HUES64 (cell line): ENCODE data around the gene BLACAT1.
"Not testable (repeated sequence)": the region's sequence is repeated elsewhere in the genome, so short reads cannot be mapped to it uniquely, and the experiment has no call there.

ENCODE experiments used
- H3K27ac ChIP-seq: 2 replicates; pipeline ENCODE4 v1.7.0; 2013; ENCODE audit warnings: low read depth, low read length, inconsistent platforms
- H3K27me3 ChIP-seq: 2 replicates; pipeline ENCODE4 v1.6.1; 2013; ENCODE audit warnings: mild to moderate bottlenecking, low read length; ENCODE audit not compliant: insufficient read depth
- H3K36me3 ChIP-seq: 2 replicates; pipeline ENCODE4 v1.6.1; 2013; ENCODE audit warnings: mild to moderate bottlenecking, low read length; ENCODE audit not compliant: insufficient read depth
- H3K4me1 ChIP-seq: 2 replicates; pipeline ENCODE4 v1.6.1; 2013; ENCODE audit warnings: mild to moderate bottlenecking, low read length, moderate library complexity; ENCODE audit not compliant: insufficient read depth
- H3K4me3 ChIP-seq: 2 replicates; pipeline ENCODE4 v1.5.1; 2013; ENCODE audit warnings: mild to moderate bottlenecking, low read length, moderate library complexity
- H3K9ac ChIP-seq: 2 replicates; pipeline ENCODE4 v1.6.1; 2013; ENCODE audit warnings: mild to moderate bottlenecking, low read depth, low read length
- H3K9me3 ChIP-seq: 2 replicates; pipeline ENCODE4 v1.6.1; 2013; ENCODE audit warnings: low read depth, low read length; ENCODE audit not compliant: insufficient read depth
- WGBS: fragments of 150-250, 120-280 bp; methylation state at CpG from one replicate; pipeline ENCODE4 v1.1.7; 2013; ENCODE audit warnings: missing lambda C conversion rate; 5-methylcytosine and 5-hydroxymethylcytosine counted together

Gene BLACAT1

DNA sequence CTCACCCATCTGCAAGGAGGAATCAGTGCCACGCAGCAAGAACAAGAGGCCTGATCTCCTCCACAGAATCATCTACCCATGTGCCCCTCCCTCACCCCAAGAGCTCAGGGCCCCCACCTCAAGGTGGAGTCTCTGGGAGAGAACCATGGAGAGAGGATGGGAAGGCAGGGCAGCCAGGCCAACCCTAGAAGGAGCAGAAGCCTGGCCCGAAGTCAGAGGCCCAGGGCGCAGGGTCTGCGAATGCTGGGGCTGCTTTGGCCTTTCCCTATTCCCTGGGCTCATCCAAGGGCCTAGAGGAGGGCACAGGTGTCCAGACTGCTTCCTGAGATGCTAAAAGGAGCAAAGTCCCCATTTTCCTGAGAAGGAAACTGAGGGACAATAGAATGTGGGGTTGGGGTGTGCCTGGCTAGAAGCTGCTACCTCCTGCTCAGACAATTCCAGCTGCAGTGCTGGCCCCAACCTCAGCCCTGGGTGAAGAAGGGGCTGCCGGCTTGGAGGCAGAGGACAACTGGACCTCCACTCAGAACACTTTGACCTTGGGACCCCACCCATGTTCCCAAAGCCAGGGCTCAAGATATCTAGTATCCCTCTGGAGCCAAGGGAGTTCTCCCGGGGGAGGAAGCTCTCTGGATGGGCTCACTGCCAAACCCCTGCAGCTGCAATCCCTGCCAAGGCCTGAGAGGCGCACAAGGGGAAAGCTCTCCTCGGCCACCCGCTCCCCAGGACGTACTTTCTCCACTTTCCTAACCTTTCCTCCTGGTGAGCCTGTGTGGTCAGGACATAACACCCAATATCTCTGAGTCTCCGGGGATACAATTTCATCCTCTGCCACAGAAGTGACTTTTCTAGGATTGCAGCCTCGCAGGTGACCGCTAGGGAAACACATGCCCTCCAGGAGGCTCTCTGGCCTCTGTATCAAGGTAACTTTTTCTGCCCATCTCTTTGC lies 17.4 kb downstream of the BLACAT1 start:
- Histone ChIP-seq H3K9ac (no peak overlapping the region), H3K36me3 (no peaks in the 10 kb centered on the region), H3K4me3 (no peak overlapping the region), H3K27me3 (0 out of 2 replicates have a peak, but pooled peaks cover 3% of the 10 kb centered on the region), H3K4me1 (peaks cover 43% of the 10 kb centered on the region), H3K9me3 (no peaks in the 10 kb centered on the region), H3K27ac (no peak overlapping the region)
- WGBS, result 69% methylated on average over 13 of the region's 13 CpGs

DNA sequence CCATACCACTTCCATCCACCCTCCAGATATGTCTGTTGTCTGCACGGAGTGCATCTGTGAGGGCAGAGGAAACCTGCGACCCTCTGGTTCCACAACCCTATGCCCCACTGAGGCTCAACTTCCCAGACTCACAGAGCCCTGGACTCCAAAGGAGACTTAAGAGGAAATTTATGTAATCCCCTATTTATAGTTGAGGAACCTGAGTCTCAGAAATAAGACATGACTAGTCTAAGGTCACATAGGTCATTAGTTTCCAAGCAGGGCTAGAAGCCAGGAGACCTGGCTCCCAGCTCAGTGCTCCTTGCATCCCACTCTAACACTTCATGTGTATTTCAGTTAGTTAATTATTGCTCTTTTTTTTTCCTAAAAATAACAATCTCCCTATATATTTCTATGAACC lies 18.3 kb downstream of the BLACAT1 start:
- Histone ChIP-seq H3K4me1 (peaks cover 34% of the 10 kb centered on the region), H3K4me3 (no peak overlapping the region), H3K9me3 (no peaks in the 10 kb centered on the region), H3K36me3 (no peaks in the 10 kb centered on the region), H3K27ac (no peak overlapping the region), H3K27me3 (0 out of 2 replicates have a peak, but pooled peaks cover 3% of the 10 kb centered on the region), H3K9ac (no peak overlapping the region)
- 97% methylated on average over 2 of the region's 2 CpGs for WGBS

DNA sequence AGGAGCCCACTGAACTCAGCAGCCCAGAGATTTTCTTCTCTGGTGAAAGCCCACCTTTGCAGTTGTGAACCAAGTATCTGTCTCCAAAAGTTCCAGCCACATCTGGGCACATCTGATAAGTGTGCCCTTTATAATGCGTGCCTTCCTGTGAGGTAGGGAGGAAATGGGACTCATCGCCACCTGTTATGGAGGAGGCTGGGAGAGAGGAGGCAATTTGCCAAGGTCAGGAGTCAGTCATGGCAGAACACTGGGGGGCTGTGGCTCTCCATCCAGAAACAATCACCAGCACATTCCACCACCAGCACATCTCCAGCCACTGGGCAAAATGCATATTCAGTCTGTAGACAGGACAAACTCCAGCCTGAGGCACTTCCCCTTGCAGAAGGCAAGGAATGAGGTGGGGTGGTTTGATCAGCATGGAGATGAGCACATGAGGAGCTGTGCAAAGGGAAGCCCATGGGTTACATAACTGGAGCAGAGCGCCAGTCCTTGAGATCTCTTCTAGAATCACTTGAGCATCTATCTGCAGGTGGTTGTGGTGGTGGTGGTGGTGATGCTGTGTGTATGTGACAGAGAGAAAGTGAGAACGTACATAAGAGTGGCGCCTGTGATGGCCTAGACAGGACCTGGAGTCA lies 19.0 kb downstream of the BLACAT1 start:
- no peaks in the 10 kb centered on the region for H3K9me3 ChIP-seq
- 92% methylated on average over 5 of the region's 5 CpGs for WGBS
- H3K9ac ChIP-seq, result no peak overlapping the region
- 0 out of 2 replicates have a peak, but pooled peaks cover 3% of the 10 kb centered on the region for H3K27me3 ChIP-seq
- H3K4me1 ChIP-seq, result peaks cover 27% of the 10 kb centered on the region
- no peak overlapping the region for H3K27ac ChIP-seq
- no peaks in the 10 kb centered on the region for H3K36me3 ChIP-seq
- no peak overlapping the region for H3K4me3 ChIP-seq

DNA sequence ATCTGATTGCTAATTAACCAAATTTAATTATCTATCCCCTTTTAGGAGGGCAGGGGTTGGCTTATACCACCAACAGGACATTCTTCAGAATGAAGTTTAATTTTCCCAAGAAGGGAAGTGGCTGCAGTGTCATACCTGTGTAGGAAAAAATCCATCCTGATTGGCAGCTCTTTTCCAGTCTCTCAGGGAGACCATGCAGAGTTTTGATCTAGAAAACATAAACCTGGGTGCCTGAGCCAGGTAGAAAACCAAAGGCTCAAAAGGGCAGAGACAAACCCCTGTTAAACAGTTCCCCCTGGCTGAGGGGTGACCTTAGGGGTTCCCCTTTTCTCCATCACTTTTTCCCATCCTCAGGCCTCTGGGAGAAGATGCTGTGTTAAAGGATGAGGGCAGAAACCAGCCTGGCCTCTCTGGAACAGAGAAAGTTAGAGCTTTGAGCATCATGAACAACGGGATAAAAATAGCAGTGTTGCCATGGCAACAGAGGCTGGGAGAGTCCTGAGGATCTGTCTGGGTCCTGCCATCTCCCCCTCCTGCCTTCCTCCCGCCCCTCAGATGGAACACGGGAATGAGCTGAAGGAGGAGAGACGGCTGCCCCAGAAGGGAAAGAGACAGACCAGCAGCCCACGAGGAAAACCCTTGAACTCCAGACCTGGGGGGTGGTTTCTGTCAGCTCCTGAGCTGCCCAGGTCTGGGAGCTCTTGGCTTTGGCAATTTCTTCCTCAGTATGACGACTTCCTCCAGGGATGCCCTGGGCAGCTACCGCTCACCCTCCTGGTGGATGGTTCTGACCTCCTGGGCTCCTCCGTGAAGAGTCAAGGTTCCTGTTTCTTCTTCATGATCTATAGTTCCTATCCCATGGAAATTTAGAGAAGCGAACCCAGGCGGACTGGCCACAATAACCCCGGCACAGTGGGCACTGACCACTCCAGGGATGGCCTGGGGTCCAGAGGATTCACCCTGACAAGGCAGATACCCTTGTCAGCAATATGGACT lies 20.0 kb downstream of the BLACAT1 start:
- no peaks in the 10 kb centered on the region for H3K36me3 ChIP-seq

DNA sequence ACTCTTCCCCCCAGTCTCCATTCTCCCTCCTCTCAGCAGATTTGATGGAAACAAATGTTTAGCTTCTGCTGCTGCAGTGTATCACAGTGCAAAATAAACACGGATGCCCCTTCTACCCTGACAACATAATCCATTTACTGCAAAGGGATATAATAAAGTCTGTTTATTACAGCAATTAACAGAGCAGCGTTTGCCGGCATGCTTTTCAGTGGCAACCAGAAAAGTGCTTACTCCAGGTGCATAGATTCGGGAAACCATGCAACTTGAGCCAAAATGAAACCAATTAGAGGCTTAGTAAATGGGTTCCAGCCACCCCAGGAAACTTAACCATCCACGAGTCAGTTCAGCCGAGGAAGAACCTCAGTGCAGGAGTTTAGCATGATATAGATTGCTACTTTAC lies 21.1 kb downstream of the BLACAT1 start:
- H3K9me3 ChIP-seq, result no peaks in the 10 kb centered on the region
- H3K4me3 ChIP-seq, result no peak overlapping the region
- peaks cover 3% of the 10 kb centered on the region; the same call in 1 of the 2 replicates for H3K27me3 ChIP-seq
- H3K36me3 ChIP-seq, result no peaks in the 10 kb centered on the region
- H3K27ac ChIP-seq, result no peak overlapping the region
- peaks cover 14% of the 10 kb centered on the region for H3K4me1 ChIP-seq
- WGBS, result 85% methylated on average over 6 of the region's 6 CpGs
- H3K9ac ChIP-seq, result no peak overlapping the region

More for the DNA sequence above, 20.0 kb downstream of the BLACAT1 start:
- no peak overlapping the region for H3K9ac ChIP-seq
- 75% methylated on average over 11 of the region's 11 CpGs for WGBS
- H3K27ac ChIP-seq, result no peak overlapping the region
- H3K4me1 ChIP-seq, result peaks cover 20% of the 10 kb centered on the region
- 0 out of 2 replicates have a peak, but pooled peaks cover 3% of the 10 kb centered on the region for H3K27me3 ChIP-seq
- H3K4me3 ChIP-seq, result no peak overlapping the region
- no peaks in the 10 kb centered on the region for H3K9me3 ChIP-seq

DNA sequence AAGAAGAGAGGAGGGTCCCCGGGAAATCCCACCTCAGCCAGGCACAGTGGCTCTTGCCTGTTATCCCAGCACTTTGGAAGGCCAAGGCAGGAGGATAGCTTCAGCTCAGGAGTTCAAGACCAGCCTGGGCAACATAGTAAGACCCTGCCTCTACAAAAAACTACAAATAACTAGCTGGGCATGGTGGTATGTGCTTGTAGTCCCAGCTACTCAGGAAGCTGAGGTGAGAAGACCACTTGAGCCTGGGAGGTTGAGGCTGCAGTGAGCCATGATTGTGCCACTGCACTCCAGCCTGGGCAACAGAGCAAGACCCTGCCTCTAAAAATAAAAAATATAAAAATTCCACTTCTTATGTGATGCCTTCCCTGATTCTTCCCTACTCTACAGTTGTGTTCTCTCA lies 23.2 kb downstream of the BLACAT1 start:
- H3K4me3 ChIP-seq, H3K36me3 ChIP-seq, H3K27ac ChIP-seq, H3K9me3 ChIP-seq, H3K27me3 ChIP-seq, H3K9ac ChIP-seq, H3K4me1 ChIP-seq: not testable (repeated sequence)
- 92% methylated on average over 1 of the region's 1 CpG for WGBS

DNA sequence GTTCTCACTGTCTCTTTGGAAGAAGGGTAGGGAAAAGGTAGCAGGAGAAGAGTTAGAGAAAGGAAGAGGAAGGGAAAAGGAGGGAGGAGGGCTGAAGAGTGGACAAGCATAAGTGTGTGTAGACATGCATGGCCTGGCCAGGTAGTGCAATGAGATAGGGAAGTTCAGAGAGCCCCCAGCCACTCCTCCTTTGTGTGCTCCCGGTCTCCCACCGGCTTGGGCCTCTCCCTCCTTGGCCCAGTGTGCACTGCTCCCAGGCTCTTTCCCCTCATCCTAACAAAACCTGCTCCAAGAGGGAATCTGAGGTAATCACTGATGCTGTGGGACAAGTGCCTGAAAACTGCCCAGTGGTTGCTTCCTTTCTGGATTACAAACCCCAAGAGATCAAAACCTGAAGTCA lies 23.7 kb downstream of the BLACAT1 start:
- no peak overlapping the region for H3K4me3 ChIP-seq
- WGBS, result 57% methylated on average over 2 of the region's 2 CpGs

DNA sequence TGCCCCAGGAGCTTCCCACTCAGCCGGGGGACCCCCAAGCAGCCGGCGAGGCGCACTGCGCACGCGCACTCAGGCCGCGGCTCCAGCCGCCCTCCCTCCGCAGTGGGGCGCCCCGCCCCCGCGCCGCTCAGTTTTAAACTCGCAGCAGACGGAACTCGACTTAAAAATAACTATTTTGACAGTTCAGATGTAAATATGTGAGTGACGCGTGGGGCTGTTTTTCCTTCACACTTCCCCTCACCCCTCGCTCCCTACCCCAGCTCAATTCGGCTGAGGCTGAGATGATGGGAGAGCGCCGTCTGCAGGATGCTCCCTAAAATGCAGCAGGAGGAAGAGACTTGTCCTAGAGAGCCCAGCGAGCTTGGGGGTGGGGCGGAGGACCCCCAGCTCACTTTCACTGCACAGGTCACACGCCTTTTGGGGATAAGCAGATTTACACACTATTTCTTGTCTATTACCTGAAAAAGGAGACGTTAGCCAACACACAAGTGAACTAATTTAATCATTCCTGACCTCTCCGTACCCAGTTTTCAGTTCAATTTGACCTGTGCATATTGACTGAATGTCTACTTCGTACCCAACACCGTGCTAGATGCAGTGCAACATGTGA lies 25.0 kb downstream of the BLACAT1 start:
- H3K27ac ChIP-seq, result no peak overlapping the region
- H3K9me3 ChIP-seq, result no peaks in the 10 kb centered on the region
- no peak overlapping the region; the same call in 1 of the 2 replicates for H3K9ac ChIP-seq
- 14% methylated on average over 30 of the region's 32 CpGs for WGBS
- H3K4me3 ChIP-seq, result peak overlapping the region; percentile 64
- H3K27me3 ChIP-seq, result peaks cover 6% of the 10 kb centered on the region; the same call in 1 of the 2 replicates
- peaks cover 4% of the 10 kb centered on the region; the same call in 1 of the 2 replicates for H3K4me1 ChIP-seq
- no peaks in the 10 kb centered on the region for H3K36me3 ChIP-seq

More for the DNA sequence above, 23.7 kb downstream of the BLACAT1 start:
- H3K27ac ChIP-seq, result no peak overlapping the region
- H3K4me1 ChIP-seq, result peaks cover 6% of the 10 kb centered on the region
- H3K9me3 ChIP-seq, result no peaks in the 10 kb centered on the region
- H3K27me3 ChIP-seq, result peaks cover 6% of the 10 kb centered on the region; the same call in 1 of the 2 replicates
- no peak overlapping the region for H3K9ac ChIP-seq
- no peaks in the 10 kb centered on the region for H3K36me3 ChIP-seq

DNA sequence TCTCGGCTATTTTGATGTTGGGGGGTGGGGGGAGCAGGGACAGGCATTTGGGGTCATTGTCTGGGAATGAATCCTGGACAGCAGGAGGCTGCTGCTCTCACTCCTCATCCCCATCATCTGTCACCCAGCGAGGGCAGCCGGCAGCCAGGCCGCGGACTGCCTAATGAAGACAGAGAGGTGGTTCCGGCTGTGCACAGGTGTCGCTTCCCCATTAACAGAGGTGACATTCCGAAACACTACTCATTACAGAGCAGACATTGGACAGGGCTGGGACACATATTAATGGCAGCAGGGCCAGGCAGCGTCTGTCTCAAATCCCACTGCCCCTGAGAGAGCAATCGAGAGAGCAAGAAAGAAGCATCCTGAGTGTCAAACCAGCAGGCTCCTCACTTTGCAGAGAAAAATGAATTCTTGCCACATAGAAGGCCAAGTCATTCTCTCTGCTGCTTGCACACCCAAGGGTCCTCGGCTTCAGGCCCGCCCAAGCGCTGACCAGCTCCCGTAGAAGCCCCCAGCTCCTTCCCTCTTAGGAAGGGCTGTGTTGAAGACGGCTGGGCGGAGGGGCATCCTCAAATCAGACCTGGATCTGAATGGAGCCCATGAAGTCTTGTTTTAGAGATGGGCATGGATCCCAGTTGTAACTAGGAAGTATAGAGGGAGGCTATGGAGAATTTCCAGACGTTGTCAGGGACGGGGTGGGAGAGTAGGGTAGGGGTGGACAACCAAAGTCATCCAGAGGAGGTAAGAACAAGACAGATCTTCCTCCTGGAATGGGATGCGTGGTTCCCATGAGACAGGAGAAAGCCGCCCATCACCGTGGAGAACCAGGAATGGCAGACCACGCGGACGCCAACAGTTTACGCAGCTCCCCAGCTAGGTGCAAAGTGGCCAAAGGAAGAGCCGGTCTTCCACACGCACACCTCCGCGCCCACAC lies 25.8 kb downstream of the BLACAT1 start:
- peaks cover 6% of the 10 kb centered on the region; the same call in 1 of the 2 replicates for H3K27me3 ChIP-seq
- WGBS, result 66% methylated on average over 29 of the region's 29 CpGs
- no peak overlapping the region for H3K9ac ChIP-seq
- peaks cover 4% of the 10 kb centered on the region; the same call in 1 of the 2 replicates for H3K4me1 ChIP-seq
- no peaks in the 10 kb centered on the region for H3K36me3 ChIP-seq
- H3K9me3 ChIP-seq, result no peaks in the 10 kb centered on the region
- H3K4me3 ChIP-seq, result peak overlapping the region; percentile 64
- no peak overlapping the region for H3K27ac ChIP-seq
